Activated B cell treated with CpG ODN at 0.5 μM for 24 hours (primary cell): ENCODE data around the gene KLF13. TPM values are rescaled to one million over a fixed set of nuclear protein-coding genes. Genes with fewer than 3 reads are reported as not detected.

Experiments
- ATAC-seq: fragments of 200-7000 bp; cut with Tn5 transposase; one replicate; pipeline ENCODE4 v1.10.0; 2021; ENCODE audit warnings: low read depth, mild to moderate bottlenecking, moderate library complexity
- CTCF ChIA-PET: fragments of 350-600 bp; sonication (Branson Sonifier 250); formaldehyde crosslinking; loops from one replicate; lab custom pipeline; 2021; ENCODE audit warnings: antibody characterized with exemption; lab: Charles Lee
- POLR2A ChIA-PET: fragments of 350-600 bp; sonication (Branson Sonifier 250); formaldehyde crosslinking; loops from one replicate; lab custom pipeline; 2021; ENCODE audit warnings: antibody characterized with exemption; lab: Charles Lee
- DNase-seq: peaks from one replicate; pipeline ENCODE4 v3.0.0; 2022
- H3K27ac Mint-ChIP-seq: one replicate; pipeline ENCODE4 v1.8.0; 2020; ENCODE audit warnings: mixed read lengths
- H3K27me3 Mint-ChIP-seq: one replicate; pipeline ENCODE4 v1.8.0; 2021; ENCODE audit warnings: mixed read lengths
- H3K36me3 Mint-ChIP-seq: one replicate; pipeline ENCODE4 v1.8.0; 2021; ENCODE audit warnings: low read depth, mixed read lengths
- H3K4me1 Mint-ChIP-seq: one replicate; pipeline ENCODE4 v1.8.0; 2021; ENCODE audit warnings: mixed read lengths
- H3K4me3 Mint-ChIP-seq: one replicate; pipeline ENCODE4 v1.8.0; 2020; ENCODE audit warnings: mild to moderate bottlenecking, mixed read lengths
- H3K9me3 Mint-ChIP-seq: one replicate; pipeline ENCODE4 v1.8.0; 2020; ENCODE audit warnings: mixed read lengths
- CTCF ChIP-seq: fragments of 200-600 bp; IDR thresholded peaks from one replicate; pipeline ENCODE4 v1.8.0; 2022; ENCODE audit warnings: antibody characterized with exemption, mild to moderate bottlenecking
- intact Hi-C: fragments of 100-400 bp; cut with micrococcal nuclease; formaldehyde crosslinking; loops from one replicate; pipeline ENCODE4 v1.15.1; 2024
- total RNA-seq: library from RNA; stranded (reverse); gene quantifications from 2 replicates; pipeline ENCODE4 v1.2.3, GENCODE V29; 2022

KLF13 gene
- total RNA-seq, 1 donor from 2014 or later = 178 TPM

- H3K9me3 Mint-ChIP-seq = no peaks in the 10 kb centered on the region
- DNase-seq = no peak
- POLR2A ChIA-PET = interaction anchor here (0.6 to 1.9 kb wide), 3 partner anchors 10 to 77 kb away, joined by 3 to 9 read pairs (median 3); partner anchors contain the start of gene KLF13
Measured at GRCh38 chr15:31305796-31306425, 20.7 kb upstream of the KLF13 start.

GRCh38 chr15:31306426-31307269, 20.0 kb upstream of the KLF13 start:
- TF ChIP-seq CTCF = no peak
- no peak overlapping the region for H3K27ac Mint-ChIP-seq
- intact Hi-C loops = no loop called here
- ChIA-PET POLR2A (interaction anchor here (0.6 to 1.9 kb wide), 3 partner anchors 10 to 78 kb away, joined by 3 to 9 read pairs (median 3); partner anchors contain the start of gene KLF13), CTCF (no interaction called here)
- no peak for DNase-seq
- H3K4me3 Mint-ChIP-seq = no peak overlapping the region
- H3K4me1 Mint-ChIP-seq = peaks cover 44% of the 10 kb centered on the region
- H3K36me3 Mint-ChIP-seq = no peaks in the 10 kb centered on the region
- no peaks in the 10 kb centered on the region for H3K9me3 Mint-ChIP-seq
- H3K27me3 Mint-ChIP-seq = peaks cover 1% of the 10 kb centered on the region
- no peak for ATAC-seq

More at GRCh38 chr15:31305796-31306425, 20.7 kb upstream of the KLF13 start:
- peaks cover 1% of the 10 kb centered on the region for H3K27me3 Mint-ChIP-seq
- H3K4me3 Mint-ChIP-seq = no peak overlapping the region
- peaks cover 50% of the 10 kb centered on the region for H3K4me1 Mint-ChIP-seq
- no peak overlapping the region for H3K27ac Mint-ChIP-seq
- no peak for TF ChIP-seq CTCF
- ATAC-seq = no peak
- CTCF ChIA-PET = no interaction called here
- no peaks in the 10 kb centered on the region for H3K36me3 Mint-ChIP-seq
- intact Hi-C loops = no loop called here

GRCh38 chr15:31307270-31308184, 19.1 kb upstream of the KLF13 start:
- Mint-ChIP-seq H3K36me3 (no peaks in the 10 kb centered on the region), H3K27me3 (peaks cover 3% of the 10 kb centered on the region), H3K27ac (no peak overlapping the region), H3K9me3 (no peaks in the 10 kb centered on the region), H3K4me1 (peaks cover 35% of the 10 kb centered on the region), H3K4me3 (peak overlapping the region; percentile 3)
- POLR2A ChIA-PET = interaction anchor here (0.8 to 1.9 kb wide), 7 partner anchors 16 to 181 kb away, joined by 3 to 11 read pairs (median 4); partner anchors contain the start of gene KLF13
- TF ChIP-seq CTCF = no peak
- CTCF ChIA-PET = interaction anchor here (1.3 kb wide), 1 partner anchor 181 kb away, joined by 3 read pairs; no protein-coding TSS in a partner anchor
- ATAC-seq (no peak), DNase-seq (no peak)
- intact Hi-C loops = no loop called here

- ChIA-PET POLR2A (interaction anchor here (0.8 to 1.7 kb wide), 8 partner anchors 15 to 180 kb away, joined by 3 to 11 read pairs (median 4); partner anchors contain the start of gene KLF13), CTCF (interaction anchor here (0.7 to 1.3 kb wide), 2 partner anchors 41 to 180 kb away, joined by 3 read pairs; no protein-coding TSS in a partner anchor)
- Mint-ChIP-seq H3K4me3 (no peak overlapping the region), H3K36me3 (no peaks in the 10 kb centered on the region), H3K9me3 (no peaks in the 10 kb centered on the region), H3K27me3 (peaks cover 3% of the 10 kb centered on the region), H3K4me1 (peaks cover 28% of the 10 kb centered on the region), H3K27ac (no peak overlapping the region)
- peak; percentile 63 for ATAC-seq
- intact Hi-C loops = no loop called here
- DNase-seq = no peak
- TF ChIP-seq CTCF = no peak
Measured at GRCh38 chr15:31308185-31308639, 18.4 kb upstream of the KLF13 start.
